Epithelial cell of proximal tubule (primary cell): Measurements from ENCODE around the gene BMP8A. TPM values are rescaled to one million over a fixed set of nuclear protein-coding genes. Genes with fewer than 3 reads are reported as not detected.

ENCODE experiments used
- DNase-seq: peaks from one replicate; pipeline ENCODE4 v3.0.0-alpha.2; 2011; ENCODE audit warnings: low read depth
- H3K4me3 ChIP-seq: 2 replicates; pipeline ENCODE4 v1.5.1; 2011; ENCODE audit warnings: low read depth, mild to moderate bottlenecking, low read length
- CTCF ChIP-seq: conservative IDR thresholded peaks from 2 replicates; pipeline ENCODE4 v1.5.1; 2012; ENCODE audit warnings: low read depth, mild to moderate bottlenecking, low read length
- total RNA-seq: library from RNA; depleted of rRNA; stranded (reverse); fragments of >200 nt; gene quantifications from 2 replicates; pipeline ENCODE4 v1.2.3, GENCODE V29; 2015

The BMP8A gene
- total RNA-seq, 1 donor from 2014 or later = not detected

- DNase-seq = no peak
- TF ChIP-seq CTCF = no peak
- no peak overlapping the region for H3K4me3 ChIP-seq
These were observed 54.1 kb downstream of the BMP8A start for GRCh38 chr1:39545531-39545930.

- TF ChIP-seq CTCF = no peak
These were observed 62.8 kb downstream of the BMP8A start for GRCh38 chr1:39554277-39554676.

GRCh38 chr1:39561279-39561678 is 69.8 kb downstream of the BMP8A start:
- DNase-seq = no peak
- TF ChIP-seq CTCF = no peak
- H3K4me3 ChIP-seq = no peak overlapping the region

More at GRCh38 chr1:39554277-39554676, 62.8 kb downstream of the BMP8A start:
- H3K4me3 ChIP-seq = no peak overlapping the region
- no peak for DNase-seq

- DNase-seq = no peak
- TF ChIP-seq CTCF = no peak
- H3K4me3 ChIP-seq = no peak overlapping the region
These were observed 71.5 kb downstream of the BMP8A start for GRCh38 chr1:39562886-39563285.

- DNase-seq = no peak
- no peak overlapping the region for H3K4me3 ChIP-seq
- TF ChIP-seq CTCF = no peak
These were observed 72.2 kb downstream of the BMP8A start for GRCh38 chr1:39563669-39564068.

- H3K4me3 ChIP-seq = no peak overlapping the region
- TF ChIP-seq CTCF = no peak
- no peak for DNase-seq
These were observed 72.9 kb downstream of the BMP8A start for GRCh38 chr1:39564340-39564739.

GRCh38 chr1:39564941-39565340 is 73.5 kb downstream of the BMP8A start:
- H3K4me3 ChIP-seq = no peak overlapping the region
- no peak for DNase-seq
- no peak for TF ChIP-seq CTCF
